CD4-positive, alpha-beta T cell treated with Interleukin-17A for 4 hours (primary cell): ENCODE results near the gene ODC1.
"Not testable (repeated sequence)": the region's sequence is repeated elsewhere in the genome, so short reads cannot be mapped to it uniquely, and the experiment has no call there.

Source experiments
- DNase-seq: peaks from one replicate; pipeline ENCODE4 v3.0.0-alpha.2; 2020; ENCODE audit warnings: mixed read lengths

Gene ODC1

DNA sequence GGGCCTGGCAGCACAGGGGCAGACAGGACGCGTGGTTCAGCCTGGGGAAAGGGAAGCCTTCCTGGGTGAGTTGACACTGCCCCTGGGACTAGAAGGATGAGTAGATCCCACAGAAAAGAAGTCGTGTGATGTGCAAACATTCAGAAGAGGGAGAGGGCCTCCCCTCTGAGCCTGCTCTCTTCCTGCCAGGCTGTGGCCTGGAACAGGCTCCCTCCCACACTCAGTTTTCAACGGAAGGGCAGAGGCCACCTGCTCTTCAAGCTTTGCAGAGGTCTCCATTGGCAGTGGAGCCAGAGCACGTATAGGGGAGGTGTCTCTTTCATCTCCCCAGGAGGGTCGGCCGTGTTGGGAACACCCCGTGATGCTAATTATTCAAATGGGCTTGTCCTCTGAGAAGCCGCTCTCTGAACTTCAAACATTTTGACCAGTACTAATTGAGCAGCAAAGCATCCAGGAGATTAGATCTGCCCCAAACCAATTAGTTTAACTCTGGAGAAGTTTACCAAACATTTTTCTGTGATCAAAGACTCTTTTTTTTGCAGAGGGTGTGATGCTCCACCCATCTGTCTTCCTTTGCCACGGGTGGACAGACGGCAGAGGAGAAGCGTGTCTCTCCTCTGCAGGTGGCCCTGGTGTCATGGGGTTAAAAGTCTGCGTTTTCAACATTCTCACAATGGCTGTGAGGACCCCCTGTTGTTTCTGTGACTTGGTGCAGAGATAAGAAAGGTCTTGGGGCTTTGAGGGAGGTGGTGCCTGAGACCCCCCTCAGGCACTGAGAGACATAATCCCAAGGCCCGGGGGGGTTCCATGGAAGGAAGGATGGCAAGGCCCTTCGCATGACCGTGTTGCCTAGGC, 29.5 kb upstream of the ODC1 start:
- DNase-seq, result no peak

DNA sequence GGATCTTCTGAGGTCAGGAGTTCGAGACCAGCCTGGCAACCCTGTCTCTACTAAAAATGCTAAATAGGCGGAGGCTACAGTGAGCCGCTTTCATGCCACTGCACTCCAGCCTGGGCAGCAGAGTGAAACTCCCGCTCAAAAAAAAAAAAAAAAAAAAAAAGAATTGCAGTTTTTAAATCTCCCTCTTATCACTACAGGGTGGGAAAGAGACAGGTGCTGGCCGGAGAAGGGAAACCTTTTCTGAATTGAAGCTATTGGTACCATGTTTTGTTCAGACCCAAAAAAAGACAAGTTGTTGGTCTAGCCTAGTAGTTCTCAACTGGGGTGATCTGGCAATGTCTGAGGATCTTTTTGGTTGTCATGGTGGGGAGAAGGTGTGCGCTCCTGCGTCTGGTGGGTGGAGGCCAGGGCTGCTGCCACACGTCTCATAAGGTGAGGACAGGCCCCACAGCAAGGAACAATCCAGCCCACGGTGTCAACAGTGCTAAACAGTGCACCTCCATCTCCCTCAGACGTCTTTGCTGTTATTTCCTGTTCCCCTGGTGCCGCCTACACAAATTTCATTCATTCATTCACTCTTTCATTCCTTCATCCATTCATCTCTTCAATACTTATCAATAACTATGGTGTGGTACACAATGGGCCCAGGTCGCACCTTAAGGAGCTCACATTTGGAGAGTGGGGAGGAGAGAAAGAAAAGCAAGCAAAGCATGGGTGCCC, 28.8 kb upstream of the ODC1 start:
- DNase-seq, result no peak

- no peak for DNase-seq
These were observed 27.9 kb upstream of the ODC1 start for GRCh38 chr2:10475811-10476660.

- DNase-seq, result no peak
These were observed 27.1 kb upstream of the ODC1 start for GRCh38 chr2:10475221-10475722.

DNA sequence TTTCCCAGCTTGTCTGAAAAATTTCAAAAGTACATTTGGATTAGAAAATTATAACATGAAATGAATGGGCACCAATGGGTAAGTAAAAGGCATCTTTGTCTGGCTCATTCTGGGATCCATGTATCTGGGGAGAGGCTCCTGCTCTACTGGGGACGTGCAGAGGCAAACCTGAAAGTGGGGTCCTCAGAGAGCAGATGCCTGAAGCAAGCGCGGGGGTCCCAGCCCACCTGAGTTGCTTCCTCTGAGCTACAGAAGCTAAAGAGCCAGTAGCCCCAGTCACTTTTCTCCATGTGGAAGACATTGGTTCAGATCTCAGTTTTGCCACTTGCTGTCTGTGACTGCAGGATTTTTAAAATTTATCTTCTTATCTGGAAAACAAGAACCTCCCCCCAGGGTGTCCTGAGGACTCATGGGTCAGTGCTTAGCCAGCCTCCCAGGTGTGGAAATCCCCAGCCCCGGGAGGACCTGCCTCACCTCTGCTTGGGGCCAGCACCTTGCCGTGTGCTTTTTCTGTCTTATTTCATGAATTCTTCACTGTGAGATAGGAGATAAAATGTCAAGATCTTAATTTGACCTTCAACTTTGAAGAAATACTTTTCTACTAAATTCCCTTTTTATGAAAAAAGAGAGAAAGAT, 25.1 kb upstream of the ODC1 start:
- no peak for DNase-seq

DNA sequence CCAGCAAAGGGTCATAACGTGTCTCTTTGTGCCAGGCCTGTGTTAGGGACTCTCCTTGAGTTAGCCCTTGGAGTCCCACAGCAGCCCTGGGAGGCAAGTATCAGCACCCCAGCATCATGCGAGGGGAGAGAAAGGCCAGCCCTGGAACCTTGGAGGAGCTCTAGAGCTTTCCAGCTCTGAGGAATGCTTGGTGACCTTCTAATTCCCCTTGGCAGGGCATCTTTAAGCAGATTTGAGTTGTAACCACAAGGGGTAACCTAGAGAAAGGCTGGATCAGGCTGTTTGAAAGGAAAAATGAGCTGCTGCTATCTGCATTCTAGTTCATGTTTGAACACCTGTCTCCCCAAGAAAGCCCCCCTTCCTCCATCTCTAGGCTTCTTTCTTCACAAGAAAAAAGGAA, 23.8 kb upstream of the ODC1 start:
- no peak for DNase-seq

GRCh38 chr2:10471046-10471571, 23.0 kb upstream of the ODC1 start:
- no peak for DNase-seq

DNA sequence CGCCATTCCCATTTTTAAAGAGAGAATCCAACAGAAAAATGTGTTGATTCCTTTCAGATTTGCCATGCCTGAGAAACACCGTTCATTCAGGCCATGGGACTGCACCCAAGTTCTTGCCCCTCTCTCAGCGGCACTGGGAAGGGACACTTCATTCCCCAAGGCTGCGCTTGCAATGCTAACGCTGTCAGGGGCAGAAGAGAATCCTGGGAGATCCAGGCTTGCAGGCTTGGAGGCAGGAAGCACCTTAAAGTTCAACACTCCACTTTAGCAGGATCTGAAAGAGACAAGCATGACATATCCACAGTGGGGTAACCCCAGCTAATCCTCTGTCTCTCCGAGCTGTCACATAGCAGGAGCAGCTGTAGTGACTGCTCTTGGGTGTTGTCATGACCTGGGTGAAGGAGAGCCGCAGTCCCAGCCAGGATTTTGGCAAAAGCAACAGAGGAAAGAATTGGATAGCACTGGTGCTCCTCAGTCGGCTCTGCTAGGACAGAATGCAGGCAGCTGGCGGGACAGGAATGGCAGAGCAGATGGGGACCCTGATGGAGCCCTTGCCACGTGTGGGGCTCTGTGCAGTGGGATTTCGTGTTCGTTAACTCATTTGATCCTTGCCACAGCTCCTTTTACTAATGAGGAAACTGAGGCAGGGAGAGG, 22.0 kb upstream of the ODC1 start:
- no peak for DNase-seq

DNA sequence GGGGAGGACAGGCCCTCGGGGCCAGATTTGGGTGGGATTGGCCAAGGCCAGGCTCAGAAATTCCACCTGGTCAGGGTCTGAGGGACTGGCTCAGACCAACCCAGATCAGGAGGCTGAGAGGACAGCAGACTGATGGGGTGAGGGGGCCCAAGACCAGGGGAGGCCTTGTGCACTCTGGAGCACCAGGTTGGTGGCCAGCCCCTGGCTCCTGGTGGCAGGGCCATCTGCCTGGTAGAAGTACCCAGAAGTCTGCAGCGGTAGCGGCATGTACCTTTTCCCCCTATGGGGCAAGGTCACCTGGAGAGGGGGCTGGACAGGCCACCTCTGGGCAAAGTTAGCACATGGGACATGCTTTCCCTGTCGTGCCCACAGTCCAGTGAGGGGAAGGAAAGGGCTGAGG, 21.2 kb upstream of the ODC1 start:
- no peak for DNase-seq

- DNase-seq, result no peak
These were observed 19.3 kb upstream of the ODC1 start for GRCh38 chr2:10467401-10467800.

DNA sequence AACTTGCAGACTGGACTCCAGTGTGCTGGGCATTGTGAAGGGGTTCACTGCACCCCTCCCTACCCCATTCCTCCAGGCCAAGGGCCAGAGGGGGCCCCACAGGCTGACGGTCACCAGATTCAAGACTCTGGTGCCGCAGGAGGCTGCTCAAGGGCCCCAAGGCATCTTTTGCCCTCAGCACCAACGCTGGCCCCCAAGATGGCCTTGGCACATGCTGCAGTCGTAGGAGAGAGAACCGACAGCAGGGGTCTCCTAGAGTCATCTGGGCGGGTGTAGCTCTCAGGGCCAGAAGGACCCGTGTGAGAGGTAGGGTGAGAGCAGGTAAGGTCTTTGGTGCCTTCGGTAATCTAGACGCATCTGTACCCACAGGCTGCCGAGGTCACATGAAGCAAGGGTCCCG, 18.7 kb upstream of the ODC1 start:
- no peak for DNase-seq

GRCh38 chr2:10465910-10466309, 17.8 kb upstream of the ODC1 start:
- no peak for DNase-seq

GRCh38 chr2:10462178-10463083, 14.3 kb upstream of the ODC1 start:
- no peak for DNase-seq

- no peak for DNase-seq
These were observed 12.3 kb upstream of the ODC1 start for GRCh38 chr2:10460366-10460796.

GRCh38 chr2:10457846-10458598, 9.9 kb upstream of the ODC1 start:
- DNase-seq, result no peak

DNA sequence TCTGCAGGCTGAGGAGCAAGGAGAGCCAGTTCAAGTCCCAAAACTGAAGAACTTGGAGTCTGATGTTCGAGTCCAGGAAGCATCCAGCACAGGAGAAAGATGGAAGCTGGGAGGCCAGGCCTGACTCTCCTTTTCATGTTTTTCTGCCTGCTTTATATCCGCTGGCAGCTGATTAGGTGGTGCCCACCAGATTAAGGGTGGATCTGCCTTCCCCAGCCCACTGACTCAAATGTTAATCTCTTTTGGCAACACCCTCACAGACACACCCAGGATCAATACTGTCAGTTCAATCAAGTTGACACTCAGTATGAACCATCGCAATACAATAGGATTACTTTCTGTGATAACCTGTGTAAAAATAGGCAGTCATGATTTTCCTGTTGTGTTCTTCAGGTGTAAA, 9.1 kb upstream of the ODC1 start:
- not testable (repeated sequence) for DNase-seq

DNA sequence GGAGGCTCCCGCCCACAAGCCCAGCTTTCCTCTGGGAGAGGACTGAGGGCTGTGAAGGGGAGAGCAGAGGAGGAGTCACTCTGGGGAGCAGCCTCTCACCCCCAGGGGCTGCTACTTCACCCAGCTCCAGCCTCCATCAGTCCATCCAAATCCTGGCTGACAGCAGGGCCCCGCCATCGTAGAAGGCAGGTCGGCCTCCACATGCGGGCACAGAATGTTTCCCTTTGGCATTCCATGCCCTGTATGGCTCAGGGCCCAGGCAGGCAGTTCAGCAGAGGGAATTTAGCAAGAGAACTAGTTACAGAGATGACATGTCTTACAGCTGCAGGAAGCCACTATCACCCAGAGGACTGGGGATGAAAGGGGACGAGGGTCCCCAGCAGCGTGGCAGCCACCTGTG, 6.4 kb upstream of the ODC1 start:
- no peak for DNase-seq

DNA sequence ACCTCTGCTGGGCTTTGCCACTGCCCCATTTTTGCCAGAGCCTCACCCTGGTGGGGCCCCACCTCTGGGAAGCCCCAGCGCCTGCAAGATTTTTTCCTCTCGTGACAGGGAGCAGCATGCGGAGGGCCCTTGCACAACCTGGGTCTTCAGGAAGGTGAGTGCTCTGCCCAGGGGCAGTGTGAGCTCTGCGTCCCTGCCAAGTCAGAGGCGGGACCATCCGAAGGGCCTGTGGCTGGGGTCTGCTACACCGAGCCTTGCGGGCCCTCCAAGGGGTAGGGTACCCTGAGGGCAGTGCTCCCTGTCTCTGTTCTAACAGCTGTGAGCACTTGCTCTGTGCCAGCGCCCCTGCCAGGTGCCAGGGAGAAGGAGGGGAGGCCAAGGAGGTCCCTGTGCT, 5.8 kb upstream of the ODC1 start:
- DNase-seq, result no peak

DNA sequence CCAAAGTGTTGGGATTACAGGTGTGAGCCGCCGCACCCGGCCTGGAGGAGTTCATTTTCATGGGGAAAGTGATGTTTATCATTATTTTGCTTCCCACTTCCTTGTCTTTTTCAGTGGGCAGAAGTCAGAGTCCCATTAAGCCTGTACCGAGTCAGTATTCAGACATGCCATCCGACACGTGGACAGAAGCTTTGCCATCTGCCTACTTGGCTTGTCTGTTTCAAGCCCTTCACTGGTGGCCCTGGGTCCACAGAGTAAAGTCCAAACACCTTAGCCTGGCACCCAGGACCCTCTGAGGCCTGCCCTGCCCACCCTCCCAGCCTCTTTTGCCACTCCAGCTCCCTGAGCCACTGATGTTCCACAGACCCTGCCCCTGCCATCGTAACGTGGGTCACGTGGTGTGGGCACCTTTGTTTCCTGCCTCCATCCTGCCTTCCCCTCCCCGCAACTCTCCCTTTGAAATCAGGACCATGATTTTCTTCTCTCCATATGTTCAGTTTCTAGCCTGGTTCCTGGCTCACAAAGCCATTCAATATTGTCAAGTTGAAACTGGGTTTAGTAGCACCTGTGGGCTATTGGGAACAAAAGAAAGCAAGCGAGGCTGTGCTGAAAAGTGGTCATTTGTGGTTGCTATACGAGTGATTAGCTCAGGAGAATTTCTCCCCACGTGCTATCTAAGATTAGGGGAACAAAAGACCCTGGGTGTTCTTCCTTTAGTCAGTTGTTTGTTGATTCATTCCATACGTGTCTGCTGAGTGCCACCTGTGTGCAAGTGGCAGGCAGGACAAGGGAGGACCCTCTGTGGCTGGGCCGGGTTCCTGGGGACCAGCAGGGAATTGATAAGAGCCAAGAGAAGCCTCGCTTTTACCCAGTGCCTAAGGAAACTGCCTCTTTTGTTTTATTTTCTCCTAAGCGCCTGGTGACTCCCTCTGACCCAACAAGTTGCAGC, 5.1 kb upstream of the ODC1 start:
- no peak for DNase-seq
